Psoas muscle (tissue), 8 donors: Measurements from ENCODE around the gene AGTRAP. TPM values are rescaled to one million over a fixed set of nuclear protein-coding genes. Genes with fewer than 3 reads are reported as not detected.

ENCODE experiments used
- ATAC-seq, 4 donors: fragments of 200-7000 bp; cut with Tn5 transposase; one replicate each; pipeline ENCODE4 v1.9.1; 2020; ENCODE audit warnings: moderate library complexity in 3 of 4, mild to moderate bottlenecking in 2 of 4
- DNase-seq, 2 donors: peaks; one replicate each; pipeline ENCODE4 v3.0.0-alpha.2; 2020
- H3K27ac ChIP-seq: fragments of 200-600 bp; one replicate; pipeline ENCODE4 v1.8.0; 2022
- H3K27me3 ChIP-seq, 3 donors: fragments of 200-600 bp in 1 of 3; one replicate each; pipeline versions ENCODE4 v1.6.1 to v1.8.0; 2013 to 2022; ENCODE audit warnings: low read length in 2 of 3, mild to moderate bottlenecking in 2 of 3, moderate library complexity in 1 of 3; ENCODE audit not compliant: insufficient read depth in 3 of 3
- H3K36me3 ChIP-seq, 2 donors: fragments of 200-600 bp in 1 of 2; one replicate each; pipeline versions ENCODE4 v1.6.1 to v1.8.0; 2013 to 2022; ENCODE audit warnings: low read depth in 1 of 2, mild to moderate bottlenecking in 1 of 2, moderate library complexity in 1 of 2; ENCODE audit not compliant: insufficient read depth in 1 of 2
- H3K4me1 ChIP-seq: fragments of 200-600 bp; one replicate; pipeline ENCODE4 v1.8.0; 2022
- H3K4me3 ChIP-seq: fragments of 200-600 bp; one replicate; pipeline ENCODE4 v1.8.0; 2022; ENCODE audit warnings: mild to moderate bottlenecking
- H3K9me3 ChIP-seq: fragments of 200-600 bp; one replicate; pipeline ENCODE4 v1.8.0; 2022
- WGBS, 3 donors: extraction: QIAGEN DNeasy Blood & Tissue Kit; methylation state at CpG; one replicate each; pipeline versions ENCODE4 v1.1.6 to v1.1.7; 2013; 5-methylcytosine and 5-hydroxymethylcytosine counted together
- intact Hi-C, 2 donors: fragments of 100-400 bp; cut with DNase I; formaldehyde crosslinking; loops; one replicate each; pipeline versions ENCODE4 v1.11.0 to v1.14.2; 2022
- polyA plus RNA-seq, 3 donors: library from polyadenylated mRNA; stranded (reverse); fragments of 200-250 nt; gene quantifications; one replicate each; pipeline ENCODE4 v1.2.3, GENCODE V29; 2013
- total RNA-seq, 4 donors: library from RNA; stranded (reverse); fragmentation: NEBNext Ultra II Directional in 2 of 4; extraction: Animal tissue kit (Norgen Biotek cat#: 25700) in 2 of 4; gene quantifications; one replicate each; pipeline versions ENCODE4 v1.2.1 to v1.2.4, GENCODE V29; 2021 to 2023
- TF ChIP-seq, protein P1 (sequence below): fragments of 200-600 bp; IDR thresholded peaks from one replicate; pipeline ENCODE4 v1.8.0; 2022; ENCODE audit warnings: antibody characterized with exemption
- donor health status: healthy with polysubstance abuse.
- donor health status: DM: no; HTN: no; CAD: no; lungs with moderate emphysema.
- donor health status: Bipolar disorder and iron deficiency.
- donor health status: healthy.
- donor health status: DM: yes; HTN: yes; CAD: no.
- donor health status: DM: no; HTN: no; CAD: no.
- donor health status: DM: no; HTN: no; CAD: no.
- donor health status: DM: yes; HTN: yes; CAD: no.

Gene AGTRAP
- total and polyA plus RNA-seq, 7 donors = 28.5 to 179 (median 43.2) TPM

DNA sequence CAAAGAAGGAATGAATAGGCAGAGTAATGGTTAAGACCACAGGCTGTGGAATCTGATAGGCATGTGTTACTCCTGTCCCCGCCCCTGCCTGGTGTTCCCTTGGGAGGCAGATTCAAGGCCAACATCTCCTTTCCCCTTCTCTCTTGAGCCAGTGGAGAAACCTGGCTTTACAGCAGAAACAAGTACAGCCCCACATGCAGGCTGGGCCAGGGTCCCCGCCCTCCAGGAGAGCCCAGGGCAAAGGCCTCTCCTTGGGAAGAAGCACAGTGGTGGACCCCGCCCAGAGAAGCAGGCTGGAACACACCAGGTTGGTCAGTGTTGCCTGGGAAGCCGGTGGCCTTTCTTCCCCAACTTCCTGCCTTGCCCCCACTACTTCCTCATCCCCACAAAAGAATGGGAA lies 32.9 kb downstream of the AGTRAP start:
- Histone ChIP-seq H3K36me3 (no peaks in the 10 kb centered on the region), H3K9me3 (no peaks in the 10 kb centered on the region), H3K27ac (no peak overlapping the region), H3K4me3 (no peak overlapping the region), H3K27me3 (no peaks in the 10 kb centered on the region), H3K4me1 (no peaks in the 10 kb centered on the region)
- WGBS, 3 donors = 48 to 60% (median 53%) methylated on average over 4 of the region's 4 CpGs
- TF ChIP-seq, protein P1, sequence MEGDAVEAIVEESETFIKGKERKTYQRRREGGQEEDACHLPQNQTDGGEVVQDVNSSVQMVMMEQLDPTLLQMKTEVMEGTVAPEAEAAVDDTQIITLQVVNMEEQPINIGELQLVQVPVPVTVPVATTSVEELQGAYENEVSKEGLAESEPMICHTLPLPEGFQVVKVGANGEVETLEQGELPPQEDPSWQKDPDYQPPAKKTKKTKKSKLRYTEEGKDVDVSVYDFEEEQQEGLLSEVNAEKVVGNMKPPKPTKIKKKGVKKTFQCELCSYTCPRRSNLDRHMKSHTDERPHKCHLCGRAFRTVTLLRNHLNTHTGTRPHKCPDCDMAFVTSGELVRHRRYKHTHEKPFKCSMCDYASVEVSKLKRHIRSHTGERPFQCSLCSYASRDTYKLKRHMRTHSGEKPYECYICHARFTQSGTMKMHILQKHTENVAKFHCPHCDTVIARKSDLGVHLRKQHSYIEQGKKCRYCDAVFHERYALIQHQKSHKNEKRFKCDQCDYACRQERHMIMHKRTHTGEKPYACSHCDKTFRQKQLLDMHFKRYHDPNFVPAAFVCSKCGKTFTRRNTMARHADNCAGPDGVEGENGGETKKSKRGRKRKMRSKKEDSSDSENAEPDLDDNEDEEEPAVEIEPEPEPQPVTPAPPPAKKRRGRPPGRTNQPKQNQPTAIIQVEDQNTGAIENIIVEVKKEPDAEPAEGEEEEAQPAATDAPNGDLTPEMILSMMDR = no peak
- intact Hi-C loops = no loop called here
- no peak for ATAC-seq
- DNase-seq = no peak

DNA sequence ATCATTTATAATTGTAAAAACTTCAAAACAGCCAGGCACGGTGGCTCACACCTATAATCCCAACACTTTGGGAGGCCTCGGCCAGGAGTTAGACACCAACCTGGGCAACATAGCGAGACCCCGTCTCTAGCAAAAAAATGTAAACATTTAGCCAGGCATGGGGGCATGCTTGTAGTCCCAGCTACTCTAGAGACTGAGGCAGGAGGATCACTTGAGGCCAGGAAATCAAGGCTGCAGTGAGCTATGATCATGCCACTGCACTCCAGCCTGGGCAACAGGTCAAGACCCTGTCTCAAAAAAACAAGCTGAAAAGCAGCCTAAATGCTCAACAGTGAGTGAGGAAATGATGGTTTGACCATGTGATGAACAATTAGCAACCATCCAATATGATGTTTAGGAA lies 33.3 kb downstream of the AGTRAP start:
- ATAC-seq (no peak), DNase-seq (no peak)
- Histone ChIP-seq H3K27me3 (no peaks in the 10 kb centered on the region), H3K9me3 (no peaks in the 10 kb centered on the region), H3K4me3 (no peak overlapping the region), H3K4me1 (no peaks in the 10 kb centered on the region), H3K36me3 (no peaks in the 10 kb centered on the region), H3K27ac (no peak overlapping the region)
- intact Hi-C loops = no loop called here
- TF ChIP-seq, protein P1 = no peak
- WGBS, 3 donors = 76 to 85% (median 80%) methylated on average over 4 of the region's 4 CpGs

DNA sequence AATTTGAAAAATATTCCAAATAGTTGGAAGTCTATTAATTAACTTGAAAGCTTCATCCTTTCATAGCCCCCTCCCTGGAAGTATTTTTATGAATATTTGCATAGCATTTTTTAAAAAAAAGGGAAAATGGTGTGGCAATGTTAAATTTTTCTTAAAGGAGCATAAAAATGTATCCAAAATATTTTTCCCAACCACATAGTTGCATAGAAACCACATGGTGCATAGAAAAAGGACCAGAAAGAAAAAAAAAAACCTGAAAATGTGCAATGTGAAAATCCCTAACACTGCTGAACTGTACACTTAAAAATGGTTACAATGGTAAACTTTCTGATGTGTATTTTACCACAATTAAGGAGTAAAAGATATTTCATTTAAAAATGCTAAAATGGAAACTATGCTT lies 34.1 kb downstream of the AGTRAP start:
- H3K27ac ChIP-seq = no peak overlapping the region
- intact Hi-C loops = no loop called here
- no peak overlapping the region for H3K4me3 ChIP-seq
- H3K9me3 ChIP-seq = no peaks in the 10 kb centered on the region
- ATAC-seq = no peak
- no peaks in the 10 kb centered on the region for H3K36me3 ChIP-seq
- DNase-seq = no peak
- no peaks in the 10 kb centered on the region for H3K27me3 ChIP-seq
- TF ChIP-seq, protein P1 = no peak
- H3K4me1 ChIP-seq = no peaks in the 10 kb centered on the region

DNA sequence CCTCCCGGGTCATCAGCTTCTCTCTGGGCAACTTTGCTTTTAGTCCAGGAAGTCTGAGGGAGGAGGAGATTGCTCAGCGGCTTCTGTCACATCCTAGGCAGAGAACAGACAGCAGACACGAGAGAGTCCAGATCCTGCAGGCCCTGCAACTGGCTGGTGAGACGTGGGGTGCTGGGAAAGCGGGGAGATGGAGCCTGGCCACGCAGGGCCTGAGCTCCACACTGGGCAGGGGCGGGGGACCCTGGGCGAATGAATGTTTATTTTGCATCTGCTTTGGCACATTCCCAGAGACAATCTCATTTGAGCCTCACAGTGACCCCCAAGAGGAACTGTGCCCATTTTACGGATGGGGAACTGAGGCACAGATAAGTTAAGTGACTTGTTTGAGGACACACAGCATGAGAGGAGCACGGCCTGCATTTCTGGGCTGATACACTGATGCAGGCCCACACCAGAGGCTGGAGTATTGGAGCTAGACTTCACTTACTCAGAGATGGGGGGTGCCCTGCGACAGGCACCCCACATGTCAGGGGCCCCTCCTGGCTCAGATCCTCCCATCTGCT lies 35.6 kb downstream of the AGTRAP start:
- ATAC-seq = no peak
- Histone ChIP-seq H3K4me3 (no peak overlapping the region), H3K9me3 (no peaks in the 10 kb centered on the region), H3K27ac (no peak overlapping the region), H3K4me1 (no peaks in the 10 kb centered on the region), H3K27me3 (no peaks in the 10 kb centered on the region), H3K36me3 (no peaks in the 10 kb centered on the region)
- TF ChIP-seq, protein P1 = no peak
- intact Hi-C loops = no loop called here
- 64 to 70% (median 68%) methylated on average over 11 of the region's 11 CpGs for WGBS, 3 donors
- no peak for DNase-seq

DNA sequence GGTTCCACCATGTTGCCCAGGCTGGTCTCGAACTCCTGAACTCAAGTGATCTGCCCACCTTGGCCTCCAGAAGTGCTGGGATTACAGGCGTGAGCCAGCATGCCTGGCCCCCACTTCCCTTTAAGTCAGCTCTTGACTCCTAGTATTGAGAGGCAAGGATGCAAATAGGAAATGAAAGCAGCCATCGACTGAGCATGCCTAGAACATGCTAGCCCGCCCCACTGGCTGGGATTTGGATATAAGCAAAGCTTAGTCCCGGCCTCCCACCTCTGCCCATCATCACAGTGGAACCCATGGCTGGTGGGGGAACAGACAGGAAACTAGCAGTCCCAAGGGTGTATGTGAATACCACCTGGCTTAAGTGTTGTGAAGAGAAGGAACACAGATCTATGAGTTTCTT lies 36.5 kb downstream of the AGTRAP start:
- ATAC-seq = no peak
- H3K27me3 ChIP-seq = no peaks in the 10 kb centered on the region
- no peaks in the 10 kb centered on the region for H3K9me3 ChIP-seq
- intact Hi-C loops = no loop called here
- H3K4me3 ChIP-seq = no peak overlapping the region
- H3K4me1 ChIP-seq = no peaks in the 10 kb centered on the region
- 60 to 73% (median 67%) methylated on average over 5 of the region's 5 CpGs for WGBS, 3 donors
- H3K27ac ChIP-seq = no peak overlapping the region
- DNase-seq = no peak
- no peaks in the 10 kb centered on the region for H3K36me3 ChIP-seq
- TF ChIP-seq, protein P1 = no peak
